GM06990 (cell line): ENCODE results near the gene TRABD2A.

Experiments used
- DNase-seq: peaks from one replicate; pipeline ENCODE4 v3.0.0-alpha.2; 2011; ENCODE audit not compliant: insufficient read length; ENCODE audit errors: extremely low read depth
- H3K27me3 ChIP-seq: replicated peaks from 2 replicates; pipeline ENCODE4 v1.6.0; 2011; ENCODE audit warnings: low read length; ENCODE audit not compliant: control insufficient read depth, insufficient read depth
- H3K36me3 ChIP-seq: 2 replicates; pipeline ENCODE4 v1.5.1; 2011; ENCODE audit warnings: low read length; ENCODE audit not compliant: control insufficient read depth, insufficient read depth
- H3K4me3 ChIP-seq: replicated peaks from 2 replicates; pipeline ENCODE4 v1.5.1; 2011; ENCODE audit warnings: low read depth, mild to moderate bottlenecking, control low read depth, low read length
- CTCF ChIP-seq: IDR thresholded peaks from 2 replicates; pipeline ENCODE4 v1.5.1; 2011; ENCODE audit warnings: low read length, control low read depth, mild to moderate bottlenecking, inconsistent platforms; ENCODE audit not compliant: insufficient read depth, poor library complexity, severe bottlenecking

TRABD2A gene

GRCh38 chr2:84866122-84866521 is 14.8 kb downstream of the TRABD2A start:
- TF ChIP-seq CTCF: no peak
- Histone ChIP-seq H3K4me3 (no peak overlapping the region), H3K36me3 (no peaks in the 10 kb centered on the region), H3K27me3 (peaks cover 3% of the 10 kb centered on the region; the same call in 1 of the 2 replicates)
- DNase-seq: no peak

- no peak for DNase-seq
- Histone ChIP-seq H3K27me3 (peaks cover 3% of the 10 kb centered on the region; the same call in 1 of the 2 replicates), H3K36me3 (no peaks in the 10 kb centered on the region), H3K4me3 (no peak overlapping the region)
- TF ChIP-seq CTCF: peak; percentile 33
These were observed 15.6 kb downstream of the TRABD2A start for GRCh38 chr2:84865181-84865783.

- TF ChIP-seq CTCF: no peak
- DNase-seq: no peak
- peaks cover 3% of the 10 kb centered on the region; the same call in 1 of the 2 replicates for H3K27me3 ChIP-seq
- H3K4me3 ChIP-seq: no peak overlapping the region
- no peaks in the 10 kb centered on the region for H3K36me3 ChIP-seq
These were observed 18.9 kb downstream of the TRABD2A start for GRCh38 chr2:84862006-84862405.

GRCh38 chr2:84861539-84861938 is 19.3 kb downstream of the TRABD2A start:
- H3K36me3 ChIP-seq: no peaks in the 10 kb centered on the region
- peaks cover 3% of the 10 kb centered on the region; the same call in 1 of the 2 replicates for H3K27me3 ChIP-seq
- no peak for DNase-seq
- TF ChIP-seq CTCF: no peak
- H3K4me3 ChIP-seq: no peak overlapping the region

DNA sequence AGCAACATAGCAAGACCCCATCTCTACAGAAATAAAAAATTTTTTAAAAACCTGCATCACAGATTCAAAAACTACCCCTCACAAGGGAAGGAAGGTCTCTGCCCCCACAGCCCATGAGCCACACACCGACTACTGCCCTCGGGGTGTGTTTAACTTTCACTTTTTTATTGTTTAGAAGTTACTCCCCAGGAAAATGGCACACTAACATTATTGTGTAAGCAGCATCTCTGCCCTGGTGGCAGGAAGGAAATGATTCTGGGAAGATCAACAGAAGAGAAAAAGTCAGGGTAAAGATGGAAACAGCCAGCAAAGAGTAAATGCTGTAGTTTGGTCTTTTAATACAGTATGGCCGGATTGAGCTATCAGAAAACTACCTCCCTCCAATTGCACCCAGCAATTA is 21.9 kb downstream of the TRABD2A start:
- DNase-seq: no peak
- Histone ChIP-seq H3K4me3 (no peak overlapping the region), H3K36me3 (no peaks in the 10 kb centered on the region), H3K27me3 (peaks cover 1% of the 10 kb centered on the region; the same call in 1 of the 2 replicates)
- no peak for TF ChIP-seq CTCF

GRCh38 chr2:84858123-84858522 is 22.8 kb downstream of the TRABD2A start:
- peak; percentile 37 for TF ChIP-seq CTCF
- no peaks in the 10 kb centered on the region for H3K36me3 ChIP-seq

More at GRCh38 chr2:84858123-84858522, 22.8 kb downstream of the TRABD2A start:
- no peak for DNase-seq
- Histone ChIP-seq H3K27me3 (peaks cover 1% of the 10 kb centered on the region; the same call in 1 of the 2 replicates), H3K4me3 (no peak overlapping the region)
